CD4-positive, alpha-beta T cell treated with Interleukin-12 subunit alpha and Interleukin-12 subunit beta, for 1 hour (primary cell): ENCODE results near the gene TENM4.

Source experiments
- DNase-seq: peaks from one replicate; pipeline ENCODE4 v3.0.0-alpha.2; 2020

The TENM4 gene

DNA sequence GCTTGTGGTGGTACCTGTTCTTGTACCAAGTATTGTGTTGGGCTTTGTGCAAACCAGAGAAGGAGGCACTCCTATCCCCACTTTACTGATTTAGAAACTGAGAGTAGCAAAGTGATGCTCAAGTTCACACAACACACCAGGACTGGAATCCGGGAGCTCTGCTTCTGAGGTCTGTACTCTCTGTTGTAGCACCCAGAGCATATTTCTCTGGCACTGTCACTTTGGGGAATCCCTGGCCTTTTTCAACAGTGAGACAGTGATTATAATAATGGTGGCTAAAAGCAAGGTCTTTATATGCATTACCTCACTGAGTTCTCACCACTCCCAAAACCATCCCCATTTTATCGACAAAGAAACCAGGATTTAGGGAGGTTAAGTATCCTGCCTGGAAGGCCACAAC, 362.4 kb downstream of the TENM4 start:
- DNase-seq, result no peak

DNA sequence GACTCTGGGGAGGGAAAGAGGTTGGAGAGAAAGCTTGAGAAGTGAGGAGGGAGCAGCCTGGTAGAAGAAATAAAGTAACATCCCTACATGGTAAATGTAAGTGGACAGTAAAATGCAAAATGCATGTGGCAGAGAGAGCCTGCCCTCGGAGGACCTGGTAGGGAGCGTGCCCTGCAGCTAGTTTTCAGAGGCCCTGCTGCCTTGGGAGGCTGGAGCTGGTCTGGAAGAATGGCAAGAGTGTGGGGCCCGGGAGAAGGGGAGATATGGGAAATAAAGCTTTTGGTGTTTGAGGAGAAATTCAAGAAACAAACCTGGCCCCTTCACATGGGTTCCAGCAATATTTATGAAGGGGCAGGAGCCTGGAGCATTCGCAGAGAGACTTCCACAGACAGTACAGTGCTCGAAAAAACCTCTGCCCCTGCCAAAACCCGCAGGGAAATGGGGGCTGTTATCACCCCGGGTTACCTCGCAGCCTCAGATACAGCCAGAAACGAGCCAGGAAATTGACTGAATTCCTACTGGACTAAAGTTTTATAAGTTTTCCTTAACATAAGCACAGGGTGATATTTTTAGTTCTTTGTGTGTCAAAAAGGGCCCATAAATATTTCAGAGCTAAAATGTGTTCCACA, 363.0 kb downstream of the TENM4 start:
- DNase-seq, result no peak

- DNase-seq, result peak; percentile 3
These were observed 364.2 kb downstream of the TENM4 start for GRCh38 chr11:79076526-79077115.

- no peak for DNase-seq
These were observed 366.3 kb downstream of the TENM4 start for GRCh38 chr11:79074547-79074946.

- DNase-seq, result no peak
These were observed 369.6 kb downstream of the TENM4 start for GRCh38 chr11:79071190-79071589.

- DNase-seq, result no peak
These were observed 370.3 kb downstream of the TENM4 start for GRCh38 chr11:79070518-79070917.

DNA sequence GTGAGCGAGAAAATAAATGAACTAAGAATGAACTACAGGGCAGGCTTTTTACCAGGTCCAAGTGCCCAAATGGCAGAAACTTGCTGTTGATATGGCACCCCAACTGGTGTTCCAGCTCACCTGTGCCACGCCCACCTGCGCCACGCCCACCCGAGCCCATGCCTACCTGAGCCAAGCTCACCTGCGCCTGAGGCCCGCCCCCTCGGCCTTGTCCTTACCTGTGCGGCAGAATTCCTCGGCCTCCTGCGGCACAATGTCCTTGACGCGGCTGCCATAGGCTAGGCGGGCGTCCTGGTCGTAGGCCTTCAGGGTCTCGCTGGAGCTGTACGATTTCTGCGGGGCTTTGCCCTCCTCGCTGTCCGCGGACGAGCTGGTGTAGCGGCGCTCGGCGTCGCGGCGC, 371.3 kb downstream of the TENM4 start:
- DNase-seq, result no peak

DNA sequence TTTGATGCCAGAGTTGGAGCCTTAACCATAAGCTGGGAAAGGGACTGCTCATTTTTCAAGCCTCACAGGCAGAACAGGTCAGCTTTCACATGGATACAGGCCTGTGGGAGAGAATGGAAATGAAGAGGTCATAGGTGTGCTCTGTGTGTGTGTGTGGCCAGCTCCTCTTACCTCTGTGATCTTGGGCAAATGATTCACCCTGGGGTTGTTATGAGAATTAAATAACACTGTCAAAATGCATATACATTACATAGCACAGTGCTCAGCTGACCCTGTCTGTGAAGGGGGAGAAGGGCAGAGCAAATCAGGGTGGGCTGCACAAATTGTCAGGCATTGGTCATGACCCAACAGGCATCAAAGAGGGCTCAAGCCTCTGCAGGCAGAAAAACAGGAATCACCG, 372.5 kb downstream of the TENM4 start:
- DNase-seq, result no peak

DNA sequence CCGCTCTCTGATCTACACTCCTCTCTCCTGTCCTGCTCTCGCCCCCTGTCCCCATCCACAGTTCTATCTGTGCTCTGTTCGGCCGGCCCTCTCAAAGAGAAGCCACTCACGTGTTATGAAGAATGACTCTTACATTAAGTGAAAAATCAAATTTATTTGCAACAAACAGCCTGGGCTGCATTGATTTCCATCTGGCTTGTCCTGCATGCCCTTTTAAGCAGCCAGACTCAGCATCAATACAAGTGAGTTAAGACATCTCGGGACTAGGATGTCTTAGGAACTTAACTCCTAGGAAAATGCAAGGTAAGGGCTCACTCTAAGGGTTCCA, 373.5 kb downstream of the TENM4 start:
- DNase-seq, result no peak

DNA sequence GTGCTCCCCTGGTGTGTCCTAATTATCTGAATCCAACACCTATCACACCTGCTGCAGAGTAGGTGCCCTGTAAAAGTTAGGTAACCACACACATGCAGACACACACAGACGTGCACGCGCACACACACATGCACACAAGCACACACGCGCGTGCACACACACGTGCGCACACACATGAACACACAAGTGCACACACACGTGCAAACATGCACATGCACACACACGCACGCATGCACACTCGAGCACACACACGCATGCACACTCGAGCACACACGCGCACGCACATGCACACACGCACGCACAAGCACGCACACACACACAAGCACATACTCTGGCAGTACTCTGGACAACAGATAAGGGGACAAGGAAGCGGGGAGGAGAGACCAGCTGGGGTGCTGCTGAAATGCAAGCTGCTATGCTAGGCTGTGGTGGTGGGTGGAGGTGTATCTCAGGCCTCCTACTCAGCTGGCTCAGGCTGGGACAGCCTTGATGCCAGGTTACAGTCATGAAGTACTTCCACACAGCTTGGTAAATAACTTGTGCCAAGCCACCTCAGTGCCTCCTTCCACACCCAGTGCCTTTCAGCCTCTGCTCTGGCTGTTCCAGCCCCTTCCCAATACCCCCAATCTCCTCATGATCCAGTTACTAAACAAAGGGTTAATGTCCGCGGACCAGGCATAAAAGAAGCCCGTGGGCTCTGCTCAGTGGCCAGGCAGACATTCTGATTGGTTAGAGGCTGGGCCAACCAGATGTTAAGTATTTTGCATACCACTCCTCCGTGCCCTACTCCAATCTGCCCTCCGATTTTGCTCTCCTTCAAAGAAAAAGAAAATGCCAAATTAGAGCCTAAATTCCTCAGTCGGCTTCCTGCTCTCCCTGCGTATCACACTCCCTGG, 374.1 kb downstream of the TENM4 start:
- DNase-seq, result no peak

DNA sequence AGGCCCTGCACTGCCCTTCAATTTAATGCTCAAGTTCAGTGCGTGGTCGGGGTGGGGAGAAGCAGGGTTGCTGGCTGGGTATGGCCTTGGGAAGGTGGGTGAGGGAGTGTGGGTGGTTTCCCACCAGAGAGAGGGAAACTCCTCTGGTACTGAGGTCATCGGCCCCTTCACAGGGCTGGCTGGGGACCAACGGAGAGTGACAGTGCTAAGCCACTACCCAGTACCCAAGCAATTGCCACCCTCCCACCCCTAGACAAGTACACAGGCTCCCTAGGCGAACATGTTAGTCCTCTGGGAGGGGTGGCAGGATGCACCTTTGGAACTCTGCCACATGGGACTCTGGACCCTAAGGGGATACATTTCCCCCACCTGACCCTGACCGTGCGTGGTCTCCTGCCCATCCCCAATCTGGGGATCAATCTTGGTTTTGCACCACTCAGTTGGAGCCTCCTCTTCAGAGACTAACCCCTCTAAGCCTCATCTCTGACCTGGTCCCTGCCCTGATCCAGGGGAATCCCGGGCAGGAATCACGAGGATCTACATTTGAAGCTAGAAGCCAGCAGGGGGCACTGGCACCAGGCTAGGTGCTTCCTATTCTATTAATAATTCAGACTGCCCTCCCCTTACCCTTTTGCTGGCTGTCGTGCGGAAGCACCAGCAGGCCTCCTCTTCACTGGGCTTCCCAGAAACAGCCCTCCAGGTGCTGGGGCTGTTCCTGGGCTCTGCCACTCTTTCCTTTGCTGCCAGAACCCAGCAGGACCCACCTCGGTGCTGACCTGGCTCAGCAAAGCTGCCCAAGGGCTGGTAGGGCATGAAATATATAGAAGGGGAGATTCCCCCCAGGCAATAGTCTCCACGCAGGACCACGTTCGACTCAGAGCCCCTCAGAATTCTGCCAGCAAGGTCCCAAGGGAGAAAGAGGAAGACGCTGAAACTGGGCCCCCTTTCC, 377.7 kb downstream of the TENM4 start:
- no peak for DNase-seq

DNA sequence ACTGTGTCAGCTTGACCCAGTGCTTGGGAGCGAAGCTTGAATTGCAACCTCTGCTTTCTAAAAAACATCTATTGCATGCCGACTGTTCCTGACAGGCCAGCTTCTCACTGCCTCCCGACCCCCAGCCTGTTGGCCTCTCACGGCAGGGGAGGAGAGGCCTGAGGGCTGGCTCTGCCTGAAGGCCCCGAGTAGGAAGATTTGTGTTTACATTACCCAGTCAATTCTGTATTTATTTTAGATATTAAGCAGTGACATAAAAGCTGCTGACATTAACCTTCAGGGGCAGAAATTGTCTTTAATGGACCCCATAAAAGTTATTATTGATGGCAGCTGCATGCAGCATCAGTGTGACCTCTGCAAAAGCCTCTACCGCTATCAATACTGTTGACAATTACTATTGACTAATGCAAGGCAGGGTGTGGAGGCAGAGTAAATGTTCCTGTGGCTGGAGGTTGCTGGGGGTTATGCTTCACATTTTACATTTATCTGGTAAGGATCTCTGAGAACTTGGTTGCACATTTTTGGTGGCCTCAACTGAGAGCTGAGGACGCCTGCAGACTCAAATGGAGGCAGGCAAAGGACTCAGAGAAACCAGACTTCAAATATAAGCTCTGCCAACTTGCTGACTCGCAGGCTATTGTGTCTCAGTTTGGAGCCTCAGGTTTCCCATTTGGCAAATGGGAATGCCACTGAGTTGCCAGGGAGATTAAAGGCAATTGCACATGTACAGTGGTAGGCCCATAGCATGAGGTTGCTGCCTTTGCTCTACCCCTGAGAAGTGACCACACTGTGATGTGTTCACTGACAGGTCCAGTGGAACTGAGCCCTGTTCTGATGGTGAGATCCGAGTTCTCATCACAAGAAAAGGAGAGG, 380.5 kb downstream of the TENM4 start:
- DNase-seq, result no peak

GRCh38 chr11:79059141-79059540, 381.7 kb downstream of the TENM4 start:
- DNase-seq, result no peak

DNA sequence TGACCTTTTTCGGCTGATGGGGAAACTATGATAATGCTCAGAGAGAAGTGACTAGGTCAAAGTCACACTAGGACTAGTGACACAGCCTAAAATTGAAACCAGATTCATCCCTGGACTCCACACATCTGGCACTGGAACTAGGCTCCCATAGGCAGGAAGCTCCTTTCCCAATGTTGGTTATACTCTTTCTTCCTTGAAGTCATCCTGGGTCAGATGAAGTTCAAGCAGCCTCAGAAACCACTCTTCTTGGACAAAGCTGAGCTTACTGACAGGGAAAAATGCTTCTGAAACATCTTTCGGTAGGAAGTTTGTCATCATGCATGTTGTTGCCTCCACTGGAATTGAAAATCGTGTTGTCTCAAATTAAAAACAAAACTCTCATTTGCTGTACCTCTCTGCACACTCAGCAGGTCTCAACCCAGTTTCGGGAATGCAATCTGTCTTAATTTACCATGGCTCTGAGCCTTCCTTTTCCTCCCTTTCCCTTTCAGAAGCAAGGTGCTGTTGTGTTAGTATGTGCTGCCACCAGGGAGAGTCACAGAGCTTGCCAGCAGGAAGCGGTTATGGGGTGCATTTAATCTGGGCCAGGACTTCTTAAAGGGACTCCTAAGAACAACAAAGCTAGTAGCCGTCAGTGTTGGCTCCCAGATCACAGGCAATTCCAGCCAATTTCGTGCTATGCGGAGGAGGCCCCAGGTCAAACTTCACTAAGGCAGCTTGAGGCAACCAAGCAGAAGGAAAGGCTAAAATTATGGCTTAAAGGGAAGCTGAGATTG, 384.8 kb downstream of the TENM4 start:
- DNase-seq, result no peak

DNA sequence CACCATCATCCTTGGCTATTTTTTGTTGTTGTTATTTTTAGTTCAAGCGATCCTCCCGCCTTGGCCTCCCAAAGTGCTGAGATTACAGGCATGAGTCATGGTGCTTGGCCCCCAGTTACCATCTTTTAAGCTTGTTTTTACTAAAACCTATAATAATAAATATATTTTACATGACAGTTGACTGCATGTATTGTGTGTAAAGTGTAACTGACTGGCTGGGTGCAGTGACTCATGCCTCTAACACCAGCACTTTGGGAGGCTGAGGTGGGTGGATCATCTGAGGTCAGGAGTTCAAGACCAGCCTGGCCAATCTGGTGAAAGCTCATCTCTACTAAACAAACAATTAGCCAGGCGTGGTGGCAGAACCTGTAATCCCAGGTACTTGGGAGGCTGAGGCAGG, 386.2 kb downstream of the TENM4 start:
- DNase-seq, result no peak

DNA sequence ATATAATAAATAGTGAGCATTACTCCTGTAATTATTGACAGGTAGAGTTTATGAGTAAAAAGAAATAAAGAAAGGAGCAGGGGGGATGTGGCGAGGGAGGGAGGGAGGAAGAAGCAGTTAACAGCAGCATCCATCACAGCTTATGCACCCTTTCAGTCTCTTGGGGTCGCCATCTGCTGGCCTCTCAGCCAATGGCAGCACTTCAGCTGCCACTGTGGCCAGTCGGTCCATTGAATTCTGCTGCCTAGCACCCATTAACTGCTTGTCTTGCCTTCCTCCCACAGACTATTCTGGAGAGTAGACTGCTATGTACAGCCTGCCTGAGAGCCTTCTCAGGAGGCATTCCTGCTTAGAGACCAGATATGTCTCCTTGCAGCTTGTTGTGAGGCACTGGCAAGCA, 388.3 kb downstream of the TENM4 start:
- DNase-seq, result no peak

DNA sequence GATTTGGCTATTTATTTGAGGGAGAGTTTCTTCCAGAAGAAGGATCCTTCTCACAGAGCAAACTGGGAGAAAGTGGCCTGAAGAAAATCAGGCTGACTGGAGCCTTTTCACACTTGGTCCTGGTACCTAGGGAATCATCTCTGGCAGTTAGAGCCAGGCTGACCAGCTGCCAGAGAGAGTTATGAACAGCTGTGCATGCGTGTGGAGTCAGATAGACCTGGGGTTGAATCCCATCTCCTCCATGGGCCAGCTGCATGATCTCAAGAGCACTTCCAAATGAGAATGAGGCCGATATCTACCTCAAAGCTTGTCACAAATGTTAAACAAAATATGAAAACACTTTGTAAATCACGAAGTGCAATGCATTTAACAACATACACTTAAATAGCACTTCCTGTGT, 390.0 kb downstream of the TENM4 start:
- DNase-seq, result no peak

GRCh38 chr11:79049741-79050179, 391.1 kb downstream of the TENM4 start:
- DNase-seq, result no peak

- no peak for DNase-seq
These were observed 392.9 kb downstream of the TENM4 start for GRCh38 chr11:79047980-79048379.

DNA sequence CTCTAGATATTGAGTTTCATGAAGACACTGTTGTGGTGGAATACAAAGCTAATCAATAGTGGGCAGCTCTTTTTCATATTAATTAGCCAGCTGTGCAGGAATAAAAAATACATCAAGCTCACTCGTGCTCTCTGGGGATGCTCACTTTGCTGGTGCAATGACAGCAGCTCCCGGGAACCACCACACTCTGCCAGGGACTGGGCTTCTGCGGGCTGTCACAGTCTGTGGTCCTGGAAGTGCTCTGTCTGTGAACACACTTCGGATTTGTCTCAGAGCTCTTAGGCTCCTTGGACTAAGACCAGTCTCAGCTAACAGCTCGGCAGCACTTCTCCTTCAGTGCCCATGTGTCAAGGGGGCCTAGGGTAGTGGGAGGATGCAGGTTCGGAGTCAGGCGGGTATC, 393.5 kb downstream of the TENM4 start:
- no peak for DNase-seq

- DNase-seq, result no peak
These were observed 394.5 kb downstream of the TENM4 start for GRCh38 chr11:79046366-79046765.
